Loucy (cell line): ENCODE measurements around the gene PPP3CA.

Experiments used
- CTCF ChIP-seq: fragments of 200-600 bp; sonication (generic); conservative IDR thresholded peaks from 2 replicates; pipeline ENCODE4 v1.5.1; 2014; ENCODE audit warnings: mild to moderate bottlenecking, antibody characterized with exemption, low read length
- EZH2phosphoT487 ChIP-seq: fragments of 200-600 bp; IDR thresholded peaks from 2 replicates; pipeline ENCODE4 v1.6.1; 2018; ENCODE audit warnings: antibody characterized with exemption, mild to moderate bottlenecking, moderate library complexity, borderline replicate concordance

GRCh38 chr4:101136373-101137370 is 210.7 kb downstream of the PPP3CA start:
- TF ChIP-seq CTCF (no peak), EZH2phosphoT487 (no peak)
